Measurements from ENCODE around the gene DOK6. TPM values are rescaled to one million over a fixed set of nuclear protein-coding genes. Genes with fewer than 3 reads are reported as not detected.

Gene DOK6
- total and polyA plus RNA-seq, 2 experiments from 2014 or later = 0.29 to 0.42 TPM

DNA sequence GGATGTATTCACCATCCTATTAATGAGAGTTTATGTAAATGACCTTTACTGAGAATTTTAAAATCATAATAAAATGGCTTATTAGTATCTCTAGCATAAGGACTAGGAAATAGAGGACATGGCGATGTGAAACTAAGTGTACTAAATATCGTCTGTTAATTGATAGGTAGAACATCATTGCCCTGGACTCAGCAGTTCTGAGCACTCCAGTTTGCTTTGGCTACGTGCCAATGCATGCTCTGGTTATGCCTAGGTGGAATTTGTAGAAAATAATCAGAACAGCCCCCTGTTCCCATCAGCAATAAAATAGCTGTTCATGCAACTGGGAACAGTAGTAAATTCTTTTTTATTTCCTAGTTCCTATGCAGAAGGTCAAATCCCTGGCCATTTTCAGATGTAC is 247.8 kb downstream of the DOK6 start:
- H3K4me3 Mint-ChIP-seq = no peak overlapping the region
- DNase-seq (ENCODE audit: low spot score) = no peak
- no peaks in the 10 kb centered on the region for H3K36me3 ChIP-seq (ENCODE audit: insufficient read depth)
- no peaks in the 10 kb centered on the region for H3F3A ChIP-seq (replicated peaks; ENCODE audit: low read depth)
- no peak overlapping the region for H3K4me3 ChIP-seq
- no peaks in the 10 kb centered on the region for H3K36me3 Mint-ChIP-seq (ENCODE audit: low read depth)
- no peak overlapping the region for H3K4me2 ChIP-seq
- no peaks in the 10 kb centered on the region; the same call in 2 of the 3 replicates for H3K9me3 Mint-ChIP-seq
- no peaks in the 10 kb centered on the region for H3K27me3 Mint-ChIP-seq (ENCODE audit: insufficient read depth, low read depth, poor library complexity)
- H2AFZ ChIP-seq = no peak overlapping the region
- H3K27ac Mint-ChIP-seq = no peak overlapping the region
- TF ChIP-seq ZNF331 (CRISPR knock-in tag; IDR thresholded peaks at IDR 0.05; ENCODE audit: low read depth) = no peak
- no peaks in the 10 kb centered on the region for H3K4me1 ChIP-seq (ENCODE audit: insufficient read depth)
- H3K27ac ChIP-seq (ENCODE audit: low read depth) = no peak overlapping the region
- peaks cover 3% of the 10 kb centered on the region; the same call in 1 of the 2 replicates for H3K9me2 ChIP-seq (ENCODE audit: insufficient read depth)
- H3K4me1 Mint-ChIP-seq = peaks cover 4% of the 10 kb centered on the region; the same call in 2 of the 3 replicates
- ATAC-seq = no peak
- H3K27me3 ChIP-seq (ENCODE audit: insufficient read depth) = no peaks in the 10 kb centered on the region
- no peaks in the 10 kb centered on the region for H4K20me1 ChIP-seq (replicated peaks; ENCODE audit: insufficient read depth)
- H3K79me2 ChIP-seq (replicated peaks; ENCODE audit: insufficient read depth) = no peaks in the 10 kb centered on the region

- ATAC-seq (no peak), DNase-seq (ENCODE audit: low spot score) (no peak)
- Histone ChIP-seq H3K36me3 (ENCODE audit: insufficient read depth) (no peaks in the 10 kb centered on the region), H3K4me1 (ENCODE audit: insufficient read depth) (peaks cover 3% of the 10 kb centered on the region; the same call in 1 of the 2 replicates), H3K27me3 (ENCODE audit: insufficient read depth) (no peaks in the 10 kb centered on the region), H3K4me3 (no peak overlapping the region), H3K79me2 (replicated peaks; ENCODE audit: insufficient read depth) (no peaks in the 10 kb centered on the region), H4K20me1 (replicated peaks; ENCODE audit: insufficient read depth) (no peaks in the 10 kb centered on the region), H3F3A (replicated peaks; ENCODE audit: low read depth) (no peaks in the 10 kb centered on the region), H3K9me2 (ENCODE audit: insufficient read depth) (peaks cover 3% of the 10 kb centered on the region; the same call in 1 of the 2 replicates), H3K4me2 (no peak overlapping the region), H3K27ac (ENCODE audit: low read depth) (no peak overlapping the region), H2AFZ (no peak overlapping the region)
- no peaks in the 10 kb centered on the region; the same call in 2 of the 3 replicates for H3K9me3 Mint-ChIP-seq
- H3K4me3 Mint-ChIP-seq = no peak overlapping the region
- H3K27me3 Mint-ChIP-seq (ENCODE audit: insufficient read depth, low read depth, poor library complexity) = no peaks in the 10 kb centered on the region
- no peaks in the 10 kb centered on the region for H3K36me3 Mint-ChIP-seq (ENCODE audit: low read depth)
- no peak overlapping the region for H3K27ac Mint-ChIP-seq
- TF ChIP-seq JUNB (IDR thresholded peaks at IDR 0.05; ENCODE audit: unreplicated experiment) (no peak), CTCF (conservative IDR thresholded peaks at IDR 0.05; ENCODE audit: low read depth in 2 of 2) (no peak), ZNF114 (CRISPR knock-in tag; IDR thresholded peaks at IDR 0.05) (no peak), ZNF462 (CRISPR knock-in tag; IDR thresholded peaks at IDR 0.05) (no peak), POLR2AphosphoS5 (IDR thresholded peaks at IDR 0.05; ENCODE audit: low read depth) (no peak), NANOG (IDR thresholded peaks at IDR 0.05; ENCODE audit: borderline replicate concordance) (no peak), EZH2 (IDR thresholded peaks at IDR 0.05; ENCODE audit: low read depth, unreplicated experiment) (no peak)
- TF ChIP-seq, protein P1, sequence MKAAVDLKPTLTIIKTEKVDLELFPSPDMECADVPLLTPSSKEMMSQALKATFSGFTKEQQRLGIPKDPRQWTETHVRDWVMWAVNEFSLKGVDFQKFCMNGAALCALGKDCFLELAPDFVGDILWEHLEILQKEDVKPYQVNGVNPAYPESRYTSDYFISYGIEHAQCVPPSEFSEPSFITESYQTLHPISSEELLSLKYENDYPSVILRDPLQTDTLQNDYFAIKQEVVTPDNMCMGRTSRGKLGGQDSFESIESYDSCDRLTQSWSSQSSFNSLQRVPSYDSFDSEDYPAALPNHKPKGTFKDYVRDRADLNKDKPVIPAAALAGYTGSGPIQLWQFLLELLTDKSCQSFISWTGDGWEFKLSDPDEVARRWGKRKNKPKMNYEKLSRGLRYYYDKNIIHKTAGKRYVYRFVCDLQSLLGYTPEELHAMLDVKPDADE (IDR thresholded peaks at IDR 0.05) = no peak
- peaks cover 4% of the 10 kb centered on the region; the same call in 2 of the 3 replicates for H3K4me1 Mint-ChIP-seq
Measured at GRCh38 chr18:69649684-69650083, 249.0 kb downstream of the DOK6 start.
